Right ventricle myocardium inferior (tissue), 1 donor: Measurements from ENCODE around the gene MAP2K4. TPM values are rescaled to one million over a fixed set of nuclear protein-coding genes. Genes with fewer than 3 reads are reported as not detected.

Experiments used
- ATAC-seq: fragments of 200-7000 bp; cut with Tn5 transposase; one replicate; pipeline ENCODE4 v1.9.1; 2020; ENCODE audit warnings: mild to moderate bottlenecking, moderate library complexity
- DNase-seq: peaks from one replicate; pipeline ENCODE4 v3.0.0; 2021; ENCODE audit errors: missing footprints
- intact Hi-C: fragments of 100-400 bp; cut with DNase I; formaldehyde crosslinking; loops from one replicate; pipeline ENCODE4 v1.11.0; 2022
- total RNA-seq: library from RNA; stranded (reverse); fragmentation: NEBNext Ultra II Directional; extraction: Animal tissue kit (Norgen Biotek cat#: 25700); gene quantifications from one replicate; pipeline ENCODE4 v1.2.1, GENCODE V29; 2021
- donor health status: DM: no; HTN: yes; CAD: no; lungs with severe emphysema.

Gene MAP2K4
- total RNA-seq, 1 donor from 2014 or later, result 25.7 TPM

DNA sequence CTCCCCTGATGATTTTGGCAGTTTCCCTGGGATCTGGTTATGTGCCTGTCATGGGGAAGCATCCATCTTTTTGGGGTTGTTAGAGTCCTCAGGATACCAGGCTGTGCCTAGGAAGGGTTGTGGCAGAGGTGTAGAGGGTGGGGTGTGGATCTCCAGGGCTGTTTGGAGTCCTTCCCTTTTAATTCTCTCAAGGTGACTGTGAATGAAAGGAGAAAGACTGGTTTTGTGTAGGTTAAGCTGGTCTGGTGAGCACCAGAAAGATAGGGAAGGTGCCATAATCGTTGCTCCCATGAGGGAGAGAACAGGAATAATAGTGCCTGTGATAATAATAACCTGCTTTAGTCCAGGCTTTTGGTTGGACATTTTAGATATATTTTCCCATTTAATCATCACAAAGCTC, 7.0 kb downstream of the MAP2K4 start:
- intact Hi-C loops, result no loop called here
- DNase-seq, result no peak
- ATAC-seq, result no peak

- ATAC-seq (no peak), DNase-seq (no peak)
- intact Hi-C loops, result no loop called here
These were observed 7.9 kb downstream of the MAP2K4 start for GRCh38 chr17:12028611-12029010.

- no peak for ATAC-seq
- DNase-seq, result no peak
- intact Hi-C loops, result no loop called here
These were observed 13.9 kb downstream of the MAP2K4 start for GRCh38 chr17:12034538-12034937.

- intact Hi-C loops, result no loop called here
- no peak for DNase-seq
- ATAC-seq, result no peak
These were observed 15.0 kb downstream of the MAP2K4 start for GRCh38 chr17:12035673-12036072.

GRCh38 chr17:12037970-12038369, 17.3 kb downstream of the MAP2K4 start:
- DNase-seq (no peak), ATAC-seq (no peak)
- intact Hi-C loops, result no loop called here

DNA sequence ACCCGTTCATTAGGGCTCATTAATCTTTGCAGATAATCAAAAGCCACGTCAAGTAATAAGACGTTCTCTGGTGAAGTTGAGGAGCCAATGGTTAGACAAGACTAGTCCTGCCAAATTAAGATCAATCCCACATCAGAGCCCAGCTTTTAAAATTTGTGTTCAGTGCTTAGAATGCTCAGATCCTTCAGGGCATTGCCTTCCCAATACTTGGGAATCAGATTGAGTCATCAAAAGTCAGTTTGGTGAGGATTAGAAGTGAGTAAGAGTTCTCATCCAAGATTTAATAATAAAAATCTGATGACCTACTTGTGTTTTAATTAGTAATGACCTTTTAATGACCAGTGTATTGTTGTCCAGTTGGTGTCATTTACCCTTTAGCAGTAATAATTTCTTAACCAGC, 19.8 kb downstream of the MAP2K4 start:
- ATAC-seq, result no peak
- no peak for DNase-seq
- intact Hi-C loops, result no loop called here

DNA sequence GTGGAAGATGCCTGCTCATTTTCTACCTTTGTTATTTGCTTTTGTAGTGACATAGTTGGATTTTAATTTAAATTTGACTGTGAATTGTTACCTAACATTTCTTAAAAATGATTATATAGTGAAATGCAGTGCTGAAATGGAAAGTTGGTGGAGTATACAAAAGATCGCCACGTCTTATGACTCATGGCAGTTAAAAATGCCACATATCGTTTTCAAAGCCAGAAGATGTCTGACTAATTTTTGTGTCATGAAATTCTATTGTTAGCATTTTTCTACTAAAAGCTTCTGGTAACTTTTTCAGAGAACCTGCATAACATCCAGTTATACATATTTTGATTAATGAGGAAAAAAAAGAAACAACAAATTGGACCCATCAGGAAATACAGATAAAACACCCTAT, 20.6 kb downstream of the MAP2K4 start:
- intact Hi-C loops, result no loop called here
- DNase-seq, result no peak
- ATAC-seq, result no peak

- DNase-seq (no peak), ATAC-seq (no peak)
- intact Hi-C loops, result no loop called here
These were observed 23.0 kb downstream of the MAP2K4 start for GRCh38 chr17:12043702-12044101.

DNA sequence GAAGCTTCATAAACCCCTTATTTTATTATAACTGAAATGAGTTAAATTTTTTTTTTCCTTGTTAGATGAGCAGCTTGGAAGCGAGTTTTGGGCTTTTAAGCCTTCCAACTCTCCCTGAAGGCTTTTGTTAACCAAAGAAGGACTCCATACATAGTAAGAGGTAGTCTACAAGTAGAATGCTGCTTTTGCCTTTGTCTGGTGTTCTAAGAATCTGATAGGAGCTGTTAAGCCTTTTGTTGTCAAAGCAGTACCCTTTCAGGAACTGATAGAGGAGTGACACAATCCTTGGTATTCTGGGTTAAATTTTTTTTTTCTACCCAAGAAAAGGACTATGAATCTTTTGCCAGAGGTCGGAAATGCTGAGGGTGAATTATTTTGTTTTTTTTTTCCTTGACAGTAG, 26.1 kb downstream of the MAP2K4 start:
- intact Hi-C loops, result no loop called here
- ATAC-seq (no peak), DNase-seq (no peak)

DNA sequence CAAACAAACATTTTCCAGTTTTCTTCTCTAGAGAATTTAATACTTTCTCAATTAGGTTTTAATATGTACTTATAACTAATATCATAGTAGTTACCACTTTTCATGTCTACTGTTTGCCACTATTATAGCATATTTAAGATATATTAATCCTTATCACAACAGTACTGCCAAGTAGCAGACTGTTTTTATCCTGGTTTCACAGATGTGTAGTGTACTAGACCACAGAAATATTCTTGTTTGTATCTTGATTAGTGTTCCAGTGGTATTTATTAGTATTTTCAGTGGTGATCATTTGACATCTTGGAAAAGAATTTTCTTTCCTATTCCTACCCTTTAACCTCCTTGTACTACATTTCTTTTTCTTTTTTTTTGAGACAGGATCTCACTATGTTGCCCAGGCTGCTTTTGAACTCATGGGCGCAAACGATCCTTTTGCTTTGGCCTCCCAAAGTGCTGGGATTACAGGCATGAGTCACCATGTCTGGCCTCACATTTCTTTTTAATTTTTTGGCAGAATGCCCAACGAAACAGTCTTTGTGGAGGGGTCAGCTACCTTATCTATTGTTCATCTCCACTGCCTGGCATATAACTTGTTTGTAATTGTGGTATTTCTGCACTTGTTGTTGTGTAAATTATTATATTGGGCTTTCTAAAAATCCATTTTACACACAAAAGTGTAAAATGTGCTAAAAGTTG, 27.2 kb downstream of the MAP2K4 start:
- intact Hi-C loops, result no loop called here
- no peak for ATAC-seq
- DNase-seq, result no peak

DNA sequence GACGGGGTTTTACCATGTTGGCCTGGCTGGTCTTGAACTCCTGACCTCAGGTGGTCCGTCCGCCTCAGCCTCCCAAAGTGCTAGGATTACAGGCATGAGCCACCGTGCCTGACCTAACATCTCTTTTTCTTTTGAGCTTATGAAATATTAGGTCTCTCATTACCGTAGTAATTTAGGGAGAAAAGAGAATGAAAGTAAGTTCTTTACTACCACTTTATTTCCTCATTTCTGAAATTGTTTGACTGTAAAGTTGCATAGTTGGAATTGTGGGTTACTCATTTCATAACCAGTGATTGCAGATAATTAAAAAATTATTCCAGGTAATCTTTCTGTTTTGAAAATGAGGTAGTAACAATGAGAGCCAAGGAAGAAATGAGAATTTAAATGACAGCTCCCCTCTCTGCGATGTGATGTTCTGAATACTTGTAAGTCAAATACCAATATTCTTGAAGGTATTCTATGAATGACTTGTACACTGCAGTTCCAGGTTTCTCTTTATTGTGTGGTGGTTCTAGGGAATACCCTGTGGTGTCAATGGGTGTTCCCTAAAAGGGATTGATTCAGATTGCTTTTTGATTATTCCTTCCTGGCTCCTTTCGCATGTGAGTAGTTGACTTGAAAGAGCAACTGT, 28.3 kb downstream of the MAP2K4 start:
- DNase-seq (no peak), ATAC-seq (no peak)
- intact Hi-C loops, result no loop called here

DNA sequence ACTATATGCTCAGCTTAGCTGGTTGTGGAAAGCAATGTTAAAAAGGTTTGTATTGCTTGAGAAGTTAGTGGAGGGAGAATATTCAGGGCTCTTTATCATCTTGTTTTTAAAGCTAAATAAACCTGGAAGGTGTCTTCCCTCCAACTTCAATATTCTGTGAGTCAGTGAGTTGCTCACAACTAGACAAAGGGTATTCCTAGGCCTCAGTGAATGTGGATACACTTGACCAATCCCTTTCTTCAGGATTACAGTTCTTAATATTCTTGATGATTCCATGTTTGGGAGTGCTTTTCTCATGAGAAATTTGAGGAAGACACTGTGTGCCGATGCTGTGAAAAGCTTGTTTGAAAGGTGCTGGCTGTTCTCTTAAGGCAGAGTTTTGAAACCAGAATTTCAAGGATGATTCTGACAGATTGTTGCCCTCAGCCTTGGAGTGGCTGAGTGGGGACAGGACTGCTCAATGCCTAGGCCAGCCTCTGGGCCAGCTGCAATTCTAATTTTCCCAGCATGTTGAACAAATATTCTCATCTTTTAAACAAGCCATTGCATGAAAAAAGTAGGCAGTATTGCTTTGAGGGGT, 30.1 kb downstream of the MAP2K4 start:
- DNase-seq (no peak), ATAC-seq (no peak)
- intact Hi-C loops, result no loop called here

GRCh38 chr17:12053552-12053951, 32.9 kb downstream of the MAP2K4 start:
- no peak for ATAC-seq
- intact Hi-C loops, result no loop called here
- DNase-seq, result no peak

DNA sequence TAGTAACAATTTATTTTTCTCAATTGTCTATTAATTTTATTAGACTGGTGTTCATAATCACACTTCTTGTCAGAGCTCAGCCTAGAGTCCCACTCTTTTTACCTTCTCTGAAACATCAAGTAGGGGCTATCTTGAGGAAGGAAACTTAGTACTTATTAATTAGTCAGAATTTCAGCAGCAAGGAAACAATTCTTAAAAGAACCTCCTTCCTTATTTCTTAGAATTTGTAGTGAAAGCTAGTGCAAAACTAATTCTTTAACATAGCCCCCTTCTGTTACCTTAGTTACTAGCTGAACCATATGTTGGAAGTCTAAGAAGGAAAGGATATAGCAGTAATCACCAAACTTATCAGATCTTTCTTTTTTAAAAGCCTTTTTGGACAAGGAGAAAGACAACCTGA, 35.2 kb downstream of the MAP2K4 start:
- intact Hi-C loops, result no loop called here
- no peak for DNase-seq
- ATAC-seq, result no peak

DNA sequence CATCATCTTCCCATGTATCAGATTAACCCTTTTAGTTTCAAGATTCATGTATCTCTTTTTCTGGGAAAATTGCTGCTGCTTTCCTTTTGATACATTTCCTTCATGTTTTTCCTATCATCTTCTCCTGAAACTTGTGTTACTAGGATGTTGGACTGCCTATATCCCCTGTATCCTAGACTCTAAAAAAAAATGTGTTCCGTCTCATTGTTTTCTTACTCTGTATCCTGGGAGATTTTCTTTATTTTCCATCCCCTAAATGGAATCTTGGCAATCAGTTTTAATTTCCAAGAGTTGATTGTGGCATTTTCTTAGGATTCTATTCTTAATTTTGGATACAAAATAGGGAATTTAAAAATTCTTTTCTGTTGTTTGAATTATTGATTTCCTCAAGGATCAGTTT, 36.8 kb downstream of the MAP2K4 start:
- ATAC-seq, result no peak
- intact Hi-C loops, result no loop called here
- no peak for DNase-seq

- intact Hi-C loops, result no loop called here
- DNase-seq (no peak), ATAC-seq (no peak)
These were observed 37.9 kb downstream of the MAP2K4 start for GRCh38 chr17:12058535-12058934.

DNA sequence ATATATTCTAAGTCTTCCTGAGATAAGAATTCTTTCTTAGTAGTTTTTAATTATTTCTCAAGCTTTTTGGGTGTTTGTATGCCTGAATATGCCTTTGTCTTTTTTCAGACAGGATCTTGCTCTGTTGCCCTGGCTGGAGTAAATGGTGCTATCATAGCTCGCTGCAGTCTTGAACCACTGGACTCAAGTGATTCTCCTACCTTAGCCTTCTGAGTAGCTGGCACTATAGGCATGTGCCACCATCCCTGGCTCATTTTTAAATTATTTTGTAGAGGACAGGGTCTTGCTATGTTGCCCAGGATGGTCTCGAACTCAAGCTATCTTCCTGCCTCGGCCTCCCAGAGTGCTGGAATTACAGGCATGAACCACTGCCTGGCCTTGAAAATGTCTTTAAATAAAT, 41.6 kb downstream of the MAP2K4 start:
- no peak for ATAC-seq
- DNase-seq, result no peak
- intact Hi-C loops, result no loop called here

- ATAC-seq, result no peak
- intact Hi-C loops, result no loop called here
These were observed 43.7 kb downstream of the MAP2K4 start for GRCh38 chr17:12064395-12064794.

GRCh38 chr17:12067485-12067884, 46.8 kb downstream of the MAP2K4 start:
- intact Hi-C loops, result no loop called here
- no peak for ATAC-seq
- DNase-seq, result no peak

More at GRCh38 chr17:12064395-12064794, 43.7 kb downstream of the MAP2K4 start:
- no peak for DNase-seq

- DNase-seq, result no peak
- intact Hi-C loops, result no loop called here
- no peak for ATAC-seq
These were observed 48.3 kb downstream of the MAP2K4 start for GRCh38 chr17:12068946-12069345.

- intact Hi-C loops, result no loop called here
- ATAC-seq, result no peak
- DNase-seq, result no peak
These were observed 49.9 kb downstream of the MAP2K4 start for GRCh38 chr17:12070561-12070960.
